ENCODE data around the gene CENPV.
"Not testable (repeated sequence)": the region's sequence is repeated elsewhere in the genome, so short reads cannot be mapped to it uniquely, and the experiment has no call there.

Gene CENPV

GRCh38 chr17:16329519-16330271 is 23.6 kb downstream of the CENPV start:
- no peaks in the 10 kb centered on the region for H3K36me3 ChIP-seq (ENCODE audit: control insufficient read depth, insufficient read depth, low read length)
- no peak overlapping the region for H3K4me3 ChIP-seq (ENCODE audit: low read length)
- H3K9ac ChIP-seq (ENCODE audit: low read length), result peak overlapping the region; percentile 15
- no peaks in the 10 kb centered on the region for H3K27me3 ChIP-seq (ENCODE audit: control insufficient read depth, insufficient read depth, low read length)
- no peaks in the 10 kb centered on the region for H3K9me3 ChIP-seq (ENCODE audit: control insufficient read depth, low read length)
- peaks cover 13% of the 10 kb centered on the region for H3K4me1 ChIP-seq (ENCODE audit: control insufficient read depth, insufficient read depth, low read length)

- no peaks in the 10 kb centered on the region for H3K9me3 ChIP-seq (ENCODE audit: control insufficient read depth, low read length)
- no peak overlapping the region for H3K4me3 ChIP-seq (ENCODE audit: low read length)
- no peaks in the 10 kb centered on the region for H3K36me3 ChIP-seq (ENCODE audit: control insufficient read depth, insufficient read depth, low read length)
- no peaks in the 10 kb centered on the region for H3K27me3 ChIP-seq (ENCODE audit: control insufficient read depth, insufficient read depth, low read length)
- peaks cover 13% of the 10 kb centered on the region for H3K4me1 ChIP-seq (ENCODE audit: control insufficient read depth, insufficient read depth, low read length)
- H3K9ac ChIP-seq (ENCODE audit: low read length), result no peak overlapping the region
These were observed 24.3 kb downstream of the CENPV start for GRCh38 chr17:16328997-16329396.

GRCh38 chr17:16327018-16327417 is 26.3 kb downstream of the CENPV start:
- Histone ChIP-seq H3K4me3 (ENCODE audit: low read length) (no peak overlapping the region), H3K4me1 (ENCODE audit: control insufficient read depth, insufficient read depth, low read length) (peaks cover 13% of the 10 kb centered on the region), H3K36me3 (ENCODE audit: control insufficient read depth, insufficient read depth, low read length) (no peaks in the 10 kb centered on the region), H3K9ac (ENCODE audit: low read length) (no peak overlapping the region), H3K27me3 (ENCODE audit: control insufficient read depth, insufficient read depth, low read length) (no peaks in the 10 kb centered on the region), H3K9me3 (ENCODE audit: control insufficient read depth, low read length) (no peaks in the 10 kb centered on the region)

GRCh38 chr17:16325964-16326363 is 27.3 kb downstream of the CENPV start:
- Histone ChIP-seq H3K4me1 (ENCODE audit: control insufficient read depth, insufficient read depth, low read length) (peaks cover 13% of the 10 kb centered on the region), H3K4me3 (ENCODE audit: low read length) (no peak overlapping the region), H3K36me3 (ENCODE audit: control insufficient read depth, insufficient read depth, low read length) (no peaks in the 10 kb centered on the region), H3K9ac (ENCODE audit: low read length) (no peak overlapping the region), H3K9me3 (ENCODE audit: control insufficient read depth, low read length) (no peaks in the 10 kb centered on the region), H3K27me3 (ENCODE audit: control insufficient read depth, insufficient read depth, low read length) (no peaks in the 10 kb centered on the region)

GRCh38 chr17:16322636-16323035 is 30.6 kb downstream of the CENPV start:
- no peak overlapping the region for H3K9ac ChIP-seq (ENCODE audit: low read length)
- H3K27me3 ChIP-seq (ENCODE audit: control insufficient read depth, insufficient read depth, low read length), result no peaks in the 10 kb centered on the region
- no peak overlapping the region for H3K4me3 ChIP-seq (ENCODE audit: low read length)
- H3K36me3 ChIP-seq (ENCODE audit: control insufficient read depth, insufficient read depth, low read length), result no peaks in the 10 kb centered on the region
- no peaks in the 10 kb centered on the region for H3K9me3 ChIP-seq (ENCODE audit: control insufficient read depth, low read length)
- no peaks in the 10 kb centered on the region for H3K4me1 ChIP-seq (ENCODE audit: control insufficient read depth, insufficient read depth, low read length)

GRCh38 chr17:16319969-16320368 is 33.3 kb downstream of the CENPV start:
- no peaks in the 10 kb centered on the region for H3K36me3 ChIP-seq (ENCODE audit: control insufficient read depth, insufficient read depth, low read length)
- H3K9me3 ChIP-seq (ENCODE audit: control insufficient read depth, low read length), result no peaks in the 10 kb centered on the region
- no peaks in the 10 kb centered on the region for H3K4me1 ChIP-seq (ENCODE audit: control insufficient read depth, insufficient read depth, low read length)
- H3K4me3 ChIP-seq (ENCODE audit: low read length), result no peak overlapping the region
- H3K27me3 ChIP-seq (ENCODE audit: control insufficient read depth, insufficient read depth, low read length), result no peaks in the 10 kb centered on the region
- H3K9ac ChIP-seq (ENCODE audit: low read length), result no peak overlapping the region

GRCh38 chr17:16314859-16315258 is 38.4 kb downstream of the CENPV start:
- H3K4me3 ChIP-seq (ENCODE audit: low read length), result no peak overlapping the region
- no peak overlapping the region for H3K9ac ChIP-seq (ENCODE audit: low read length)
- no peaks in the 10 kb centered on the region for H3K27me3 ChIP-seq (ENCODE audit: control insufficient read depth, insufficient read depth, low read length)
- no peaks in the 10 kb centered on the region for H3K9me3 ChIP-seq (ENCODE audit: control insufficient read depth, low read length)
- H3K4me1 ChIP-seq (ENCODE audit: control insufficient read depth, insufficient read depth, low read length), result peaks cover 7% of the 10 kb centered on the region
- H3K36me3 ChIP-seq (ENCODE audit: control insufficient read depth, insufficient read depth, low read length), result no peaks in the 10 kb centered on the region

GRCh38 chr17:16314189-16314588 is 39.1 kb downstream of the CENPV start:
- Histone ChIP-seq H3K27me3 (ENCODE audit: control insufficient read depth, insufficient read depth, low read length) (no peaks in the 10 kb centered on the region), H3K9me3 (ENCODE audit: control insufficient read depth, low read length) (no peaks in the 10 kb centered on the region), H3K36me3 (ENCODE audit: control insufficient read depth, insufficient read depth, low read length) (no peaks in the 10 kb centered on the region), H3K4me3 (ENCODE audit: low read length) (no peak overlapping the region), H3K9ac (ENCODE audit: low read length) (no peak overlapping the region), H3K4me1 (ENCODE audit: control insufficient read depth, insufficient read depth, low read length) (peaks cover 7% of the 10 kb centered on the region)

GRCh38 chr17:16313139-16314090 is 39.9 kb downstream of the CENPV start:
- H3K4me1 ChIP-seq (ENCODE audit: control insufficient read depth, insufficient read depth, low read length), result peaks cover 7% of the 10 kb centered on the region
- no peak overlapping the region for H3K4me3 ChIP-seq (ENCODE audit: low read length)
- no peak overlapping the region for H3K9ac ChIP-seq (ENCODE audit: low read length)
- H3K27me3 ChIP-seq (ENCODE audit: control insufficient read depth, insufficient read depth, low read length), result no peaks in the 10 kb centered on the region
- no peaks in the 10 kb centered on the region for H3K36me3 ChIP-seq (ENCODE audit: control insufficient read depth, insufficient read depth, low read length)
- no peaks in the 10 kb centered on the region for H3K9me3 ChIP-seq (ENCODE audit: control insufficient read depth, low read length)

- H3K4me3 ChIP-seq (ENCODE audit: low read length); H3K9ac ChIP-seq (ENCODE audit: low read length); H3K9me3 ChIP-seq (ENCODE audit: control insufficient read depth, low read length); H3K27me3 ChIP-seq (ENCODE audit: control insufficient read depth, insufficient read depth, low read length); H3K36me3 ChIP-seq (ENCODE audit: control insufficient read depth, insufficient read depth, low read length): not testable (repeated sequence)
- peaks cover 13% of the 10 kb centered on the region for H3K4me1 ChIP-seq (ENCODE audit: control insufficient read depth, insufficient read depth, low read length)
These were observed 41.2 kb downstream of the CENPV start for GRCh38 chr17:16312061-16312460.

GRCh38 chr17:16306211-16306610 is 47.1 kb downstream of the CENPV start:
- no peaks in the 10 kb centered on the region for H3K27me3 ChIP-seq (ENCODE audit: control insufficient read depth, insufficient read depth, low read length)
- peaks cover 13% of the 10 kb centered on the region for H3K4me1 ChIP-seq (ENCODE audit: control insufficient read depth, insufficient read depth, low read length)
- no peaks in the 10 kb centered on the region for H3K9me3 ChIP-seq (ENCODE audit: control insufficient read depth, low read length)
- H3K4me3 ChIP-seq (ENCODE audit: low read length), result no peak overlapping the region
- H3K9ac ChIP-seq (ENCODE audit: low read length), result no peak overlapping the region
- H3K36me3 ChIP-seq (ENCODE audit: control insufficient read depth, insufficient read depth, low read length), result no peaks in the 10 kb centered on the region

- Histone ChIP-seq H3K9me3 (ENCODE audit: control insufficient read depth, low read length) (no peaks in the 10 kb centered on the region), H3K9ac (ENCODE audit: low read length) (no peak overlapping the region), H3K36me3 (ENCODE audit: control insufficient read depth, insufficient read depth, low read length) (no peaks in the 10 kb centered on the region), H3K4me3 (ENCODE audit: low read length) (no peak overlapping the region), H3K27me3 (ENCODE audit: control insufficient read depth, insufficient read depth, low read length) (no peaks in the 10 kb centered on the region), H3K4me1 (ENCODE audit: control insufficient read depth, insufficient read depth, low read length) (peaks cover 16% of the 10 kb centered on the region)
These were observed 48.4 kb downstream of the CENPV start for GRCh38 chr17:16304830-16305229.
